Bronchial epithelial cell (primary cell): Measurements from ENCODE around the gene KIF3C. TPM values are rescaled to one million over a fixed set of nuclear protein-coding genes. Genes with fewer than 3 reads are reported as not detected.
A peak's percentile ranks its signal among the peaks of the same experiment; 100 is the strongest.

Experiments used
- DNase-seq: peaks from one replicate; pipeline ENCODE4 v3.0.0-alpha.2; 2010; ENCODE audit warnings: low read depth
- FAIRE-seq: peaks from 2 replicates; lab custom pipeline; 2011; peaks lifted over from hg19 to GRCh38; lab: Jason Lieb, UNC
- H3K27me3 ChIP-seq: 2 replicates; pipeline ENCODE4 v1.5.1; 2011; ENCODE audit warnings: low read length; ENCODE audit not compliant: control insufficient read depth, insufficient read depth
- H3K36me3 ChIP-seq: 2 replicates; pipeline ENCODE4 v1.5.1; 2011; ENCODE audit warnings: low read length; ENCODE audit not compliant: control insufficient read depth, insufficient read depth
- H3K4me3 ChIP-seq: 2 replicates; pipeline ENCODE4 v1.5.1; 2011; ENCODE audit warnings: mild to moderate bottlenecking, low read depth, low read length, control low read depth
- total RNA-seq: library from RNA; depleted of rRNA; stranded (reverse); fragments of >200 nt; gene quantifications from 2 replicates; pipeline ENCODE4 v1.2.1, GENCODE V29; 2014
- TF ChIP-seq, protein P1 (sequence below): IDR thresholded peaks from 2 replicates; pipeline ENCODE4 v1.5.1; 2011; ENCODE audit warnings: mild to moderate bottlenecking, moderate library complexity, low read length, control low read depth, inconsistent platforms; ENCODE audit not compliant: insufficient read depth, severe bottlenecking

The KIF3C gene
- total RNA-seq, 1 donor from 2014 or later = 1.6 TPM

DNA sequence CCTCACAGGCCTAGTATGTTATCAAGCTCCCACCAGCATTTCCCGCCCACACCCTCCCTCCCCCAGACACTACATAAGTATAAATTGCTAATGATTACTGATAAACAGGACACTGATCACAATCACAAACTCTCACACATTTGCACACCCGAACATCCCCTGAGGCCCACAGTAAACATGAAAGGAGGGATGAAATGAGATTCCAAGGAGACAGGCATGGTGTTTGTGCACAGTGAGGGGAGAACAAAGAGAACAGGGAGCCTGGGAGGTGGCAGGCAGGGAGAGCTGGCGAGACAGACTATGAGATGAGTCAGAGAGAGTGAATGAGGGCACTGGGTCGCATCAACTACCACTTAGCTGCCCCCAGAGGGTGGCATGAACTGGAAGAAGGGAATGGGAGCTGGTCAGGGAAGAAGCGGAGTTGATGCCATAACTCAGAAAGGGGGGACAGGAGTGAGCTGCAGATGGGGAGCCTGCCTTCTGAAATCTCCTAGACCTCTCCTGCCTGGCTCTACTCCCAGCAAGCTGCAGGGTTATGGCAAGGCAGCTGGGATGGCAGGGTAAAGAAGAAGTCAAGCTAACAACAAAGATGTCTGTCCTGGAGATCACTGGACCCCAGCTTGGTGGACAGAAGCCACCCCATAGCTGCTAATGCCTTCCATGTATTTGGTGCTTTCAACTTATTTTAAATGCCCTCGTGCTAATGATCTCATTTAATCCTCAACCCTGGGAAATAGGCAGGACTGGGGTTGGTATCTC is 5.1 kb downstream of the KIF3C start:
- H3K36me3 ChIP-seq = no peaks in the 10 kb centered on the region
- TF ChIP-seq, protein P1, sequence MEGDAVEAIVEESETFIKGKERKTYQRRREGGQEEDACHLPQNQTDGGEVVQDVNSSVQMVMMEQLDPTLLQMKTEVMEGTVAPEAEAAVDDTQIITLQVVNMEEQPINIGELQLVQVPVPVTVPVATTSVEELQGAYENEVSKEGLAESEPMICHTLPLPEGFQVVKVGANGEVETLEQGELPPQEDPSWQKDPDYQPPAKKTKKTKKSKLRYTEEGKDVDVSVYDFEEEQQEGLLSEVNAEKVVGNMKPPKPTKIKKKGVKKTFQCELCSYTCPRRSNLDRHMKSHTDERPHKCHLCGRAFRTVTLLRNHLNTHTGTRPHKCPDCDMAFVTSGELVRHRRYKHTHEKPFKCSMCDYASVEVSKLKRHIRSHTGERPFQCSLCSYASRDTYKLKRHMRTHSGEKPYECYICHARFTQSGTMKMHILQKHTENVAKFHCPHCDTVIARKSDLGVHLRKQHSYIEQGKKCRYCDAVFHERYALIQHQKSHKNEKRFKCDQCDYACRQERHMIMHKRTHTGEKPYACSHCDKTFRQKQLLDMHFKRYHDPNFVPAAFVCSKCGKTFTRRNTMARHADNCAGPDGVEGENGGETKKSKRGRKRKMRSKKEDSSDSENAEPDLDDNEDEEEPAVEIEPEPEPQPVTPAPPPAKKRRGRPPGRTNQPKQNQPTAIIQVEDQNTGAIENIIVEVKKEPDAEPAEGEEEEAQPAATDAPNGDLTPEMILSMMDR = no peak
- DNase-seq = peak; percentile 68
- H3K4me3 ChIP-seq = no peak overlapping the region
- no peaks in the 10 kb centered on the region for H3K27me3 ChIP-seq
- FAIRE-seq = peak; percentile 72

DNA sequence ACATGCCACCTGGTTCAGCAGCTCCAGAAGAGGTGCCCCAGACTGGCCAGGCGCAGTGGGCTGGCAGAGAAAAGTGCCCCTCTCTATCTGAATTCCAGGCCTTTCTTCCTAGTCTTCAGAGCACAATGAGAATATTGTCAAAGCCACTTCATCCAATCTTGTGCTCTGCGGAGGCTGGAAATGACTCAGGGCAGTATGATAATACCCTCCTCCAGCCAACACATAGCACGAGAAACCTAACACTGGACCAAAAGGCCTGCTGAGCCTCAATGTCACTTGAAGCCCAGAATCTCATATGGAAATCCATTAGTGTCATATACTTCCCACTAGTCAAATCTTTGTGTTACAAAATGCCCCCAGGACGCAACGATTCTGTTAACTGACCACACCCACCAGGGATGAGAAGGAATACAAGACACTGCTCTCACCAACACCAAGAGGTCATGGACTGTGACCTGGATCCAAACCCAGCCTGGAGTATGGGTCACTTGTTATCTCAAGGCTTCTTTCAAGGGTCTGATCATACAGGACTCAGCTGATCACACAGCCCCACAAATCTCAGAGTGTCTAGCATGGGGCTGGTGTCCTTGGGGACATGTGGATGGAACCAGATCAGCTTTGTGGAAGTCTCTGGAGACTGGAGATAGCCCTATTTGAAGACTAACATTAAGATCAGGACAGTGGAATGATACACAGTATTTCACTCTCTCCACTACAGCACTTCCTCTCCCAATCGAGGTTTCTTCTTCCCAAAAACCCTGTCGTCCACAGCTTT is 10.1 kb downstream of the KIF3C start:
- Histone ChIP-seq H3K4me3 (no peak overlapping the region), H3K27me3 (no peaks in the 10 kb centered on the region), H3K36me3 (no peaks in the 10 kb centered on the region)
- TF ChIP-seq, protein P1 = no peak
- DNase-seq (no peak), FAIRE-seq (peak; percentile 47)

DNA sequence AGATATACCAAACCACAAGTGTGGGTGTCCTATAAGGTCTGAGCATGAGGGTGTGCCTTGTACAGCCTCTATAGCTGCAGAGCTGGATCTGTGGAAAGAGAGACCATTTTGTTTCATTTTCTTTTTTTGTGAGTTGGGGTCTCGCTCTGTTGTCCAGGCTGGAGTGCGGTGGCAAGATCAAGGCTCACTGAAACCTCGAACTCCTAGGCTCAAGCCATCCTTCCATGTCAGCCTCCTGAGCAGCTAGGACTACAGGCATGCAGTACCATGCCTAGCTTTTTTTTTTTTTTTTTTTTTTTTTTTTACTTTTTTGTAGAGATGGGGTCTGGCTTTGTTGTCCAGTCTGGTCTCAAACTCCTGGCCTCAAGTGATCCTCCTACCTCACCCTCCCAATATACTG is 10.7 kb downstream of the KIF3C start:
- H3K27me3 ChIP-seq = no peaks in the 10 kb centered on the region
- DNase-seq = no peak
- no peak overlapping the region for H3K4me3 ChIP-seq
- no peak for FAIRE-seq
- H3K36me3 ChIP-seq = no peaks in the 10 kb centered on the region
- TF ChIP-seq, protein P1 = no peak

DNA sequence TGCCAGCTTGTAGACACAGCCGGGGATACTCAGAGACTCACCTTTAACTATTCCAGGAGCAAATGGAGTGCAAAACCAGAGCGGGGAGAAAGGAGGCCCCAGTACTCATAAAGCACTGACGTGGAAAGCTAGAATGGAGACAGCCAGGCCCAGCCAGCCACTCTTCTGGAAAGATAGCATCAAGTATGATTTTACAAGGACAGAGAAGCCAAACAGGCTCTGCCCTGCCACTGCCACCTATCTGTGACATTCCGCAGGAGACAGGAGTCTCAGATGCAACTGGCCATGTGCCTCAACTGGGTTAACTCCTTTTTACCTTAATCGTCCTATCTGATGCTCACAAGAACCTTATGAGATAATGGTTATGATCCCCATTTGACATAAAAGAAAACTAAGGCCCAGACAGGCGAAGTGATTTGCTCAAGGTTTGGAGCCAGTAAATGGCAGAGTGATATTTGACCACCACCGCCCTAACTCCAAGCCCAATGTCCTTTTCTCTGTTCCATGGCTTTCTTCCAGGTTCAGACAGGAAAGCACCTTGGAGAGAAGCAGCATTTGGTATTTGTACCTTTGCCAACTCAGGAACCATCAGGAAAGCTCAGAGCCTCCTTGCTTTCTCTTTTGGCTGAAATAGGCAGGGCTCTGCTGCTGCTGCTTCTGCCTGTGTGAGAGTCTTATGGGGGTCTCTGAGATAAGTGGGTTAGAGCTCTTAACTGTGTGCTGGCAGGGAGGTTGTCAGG is 15.6 kb downstream of the KIF3C start:
- DNase-seq (no peak), FAIRE-seq (no peak)
- Histone ChIP-seq H3K4me3 (no peak overlapping the region), H3K27me3 (no peaks in the 10 kb centered on the region), H3K36me3 (no peaks in the 10 kb centered on the region)
- TF ChIP-seq, protein P1 = no peak

DNA sequence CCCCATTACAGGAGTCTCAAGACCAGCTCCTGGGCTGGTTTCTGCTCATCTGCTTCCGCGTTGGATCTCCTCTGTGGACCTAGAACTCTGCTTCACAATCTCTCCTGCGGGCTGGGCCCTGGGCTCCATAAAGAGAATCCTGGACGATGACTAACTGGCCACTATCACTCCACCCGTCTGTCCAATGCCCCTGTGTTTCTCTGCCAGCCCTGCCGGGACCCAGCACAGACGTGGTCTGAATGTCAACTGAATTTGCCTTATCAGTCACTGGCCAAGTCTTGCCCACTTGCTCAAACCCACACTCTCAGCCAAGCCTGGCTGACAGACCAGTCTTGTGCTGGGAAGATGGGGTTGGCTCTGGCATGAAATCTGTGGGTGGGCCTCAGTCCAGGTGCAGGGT is 17.4 kb downstream of the KIF3C start:
- Histone ChIP-seq H3K36me3 (no peaks in the 10 kb centered on the region), H3K4me3 (no peak overlapping the region), H3K27me3 (no peaks in the 10 kb centered on the region)
- TF ChIP-seq, protein P1 = no peak
- FAIRE-seq (no peak), DNase-seq (no peak)
